Ectodermal cell (in vitro differentiated cells): Measurements from ENCODE around the gene SLCO3A1.

Experiments
- H3K27ac ChIP-seq: 2 replicates; pipeline ENCODE4 v1.7.0; 2013; ENCODE audit warnings: mild to moderate bottlenecking, low read depth, low read length; ENCODE audit not compliant: insufficient read depth, poor library complexity, severe bottlenecking
- H3K27me3 ChIP-seq: 2 replicates; pipeline ENCODE4 v1.7.0; 2013; ENCODE audit warnings: mild to moderate bottlenecking, low read length; ENCODE audit not compliant: insufficient read depth, control insufficient read depth, poor library complexity, severe bottlenecking
- H3K36me3 ChIP-seq: one replicate; pipeline ENCODE4 v1.7.0; 2013; ENCODE audit warnings: low read length; ENCODE audit not compliant: control insufficient read depth, insufficient read depth
- H3K4me1 ChIP-seq: one replicate; pipeline ENCODE4 v1.7.0; 2013; ENCODE audit warnings: low read length; ENCODE audit not compliant: control insufficient read depth, insufficient read depth
- H3K4me3 ChIP-seq: 2 replicates; pipeline ENCODE4 v1.7.0; 2013; ENCODE audit warnings: low read depth, low read length, control low read depth; ENCODE audit not compliant: insufficient read depth
- H3K9me3 ChIP-seq: 2 replicates; pipeline ENCODE4 v1.7.0; 2013; ENCODE audit warnings: mild to moderate bottlenecking, low read length, moderate library complexity; ENCODE audit not compliant: control insufficient read depth
- WGBS, 2 experiments: methylation state at CpG; one replicate each; pipeline ENCODE4 v1.1.7; 2013; ENCODE audit warnings: missing lambda C conversion rate in 2 of 2; 5-methylcytosine and 5-hydroxymethylcytosine counted together

The SLCO3A1 gene

GRCh38 chr15:92112711-92113110 lies 259.2 kb downstream of the SLCO3A1 start:
- no peaks in the 10 kb centered on the region for H3K27me3 ChIP-seq
- WGBS, 2 experiments = 94 to 99% methylated on average over 3 of the region's 3 CpGs

GRCh38 chr15:92113832-92114231 lies 260.3 kb downstream of the SLCO3A1 start:
- H3K27me3 ChIP-seq = no peaks in the 10 kb centered on the region
- no peak overlapping the region for H3K4me3 ChIP-seq
- H3K27ac ChIP-seq = no peak overlapping the region
- peaks cover 13% of the 10 kb centered on the region for H3K4me1 ChIP-seq
- no peaks in the 10 kb centered on the region for H3K9me3 ChIP-seq
- no peaks in the 10 kb centered on the region for H3K36me3 ChIP-seq
- 58 to 64% methylated on average over 3 of the region's 3 CpGs for WGBS, 2 experiments

More at GRCh38 chr15:92112711-92113110, 259.2 kb downstream of the SLCO3A1 start:
- Histone ChIP-seq H3K36me3 (no peaks in the 10 kb centered on the region), H3K9me3 (no peaks in the 10 kb centered on the region), H3K4me1 (peaks cover 7% of the 10 kb centered on the region), H3K4me3 (no peak overlapping the region), H3K27ac (no peak overlapping the region)

GRCh38 chr15:92115834-92116233 lies 262.3 kb downstream of the SLCO3A1 start:
- 92 to 93% methylated on average over 1 of the region's 1 CpG for WGBS, 2 experiments
- Histone ChIP-seq H3K27ac (no peak overlapping the region), H3K9me3 (no peaks in the 10 kb centered on the region), H3K36me3 (no peaks in the 10 kb centered on the region), H3K4me1 (peaks cover 13% of the 10 kb centered on the region), H3K4me3 (no peak overlapping the region), H3K27me3 (no peaks in the 10 kb centered on the region)

DNA sequence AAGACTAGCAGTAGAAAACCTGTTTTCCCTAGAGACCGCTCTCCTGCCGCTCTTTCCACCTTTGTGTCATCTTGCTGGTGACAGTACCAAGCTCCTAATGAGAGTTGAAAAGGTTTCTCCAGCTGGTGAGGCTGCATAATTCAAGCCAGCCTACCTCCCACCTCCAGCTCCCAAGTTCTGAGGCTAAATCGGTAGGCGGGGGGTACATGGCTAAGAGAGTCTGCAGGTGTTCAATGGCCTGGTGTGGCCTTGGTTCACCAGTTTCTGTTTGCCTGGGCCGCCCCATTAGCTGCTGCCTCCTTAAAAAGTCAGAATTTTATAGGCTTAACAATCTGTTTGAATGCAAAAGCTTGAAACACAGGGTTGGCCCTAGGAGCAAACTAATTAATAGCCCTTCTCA lies 262.8 kb downstream of the SLCO3A1 start:
- H3K4me1 ChIP-seq = peaks cover 13% of the 10 kb centered on the region
- H3K27me3 ChIP-seq = no peaks in the 10 kb centered on the region
- no peaks in the 10 kb centered on the region for H3K36me3 ChIP-seq
- no peak overlapping the region for H3K4me3 ChIP-seq
- H3K9me3 ChIP-seq = no peaks in the 10 kb centered on the region
- no peak overlapping the region for H3K27ac ChIP-seq
- WGBS, 2 experiments = 68 to 70% methylated on average over 5 of the region's 5 CpGs

DNA sequence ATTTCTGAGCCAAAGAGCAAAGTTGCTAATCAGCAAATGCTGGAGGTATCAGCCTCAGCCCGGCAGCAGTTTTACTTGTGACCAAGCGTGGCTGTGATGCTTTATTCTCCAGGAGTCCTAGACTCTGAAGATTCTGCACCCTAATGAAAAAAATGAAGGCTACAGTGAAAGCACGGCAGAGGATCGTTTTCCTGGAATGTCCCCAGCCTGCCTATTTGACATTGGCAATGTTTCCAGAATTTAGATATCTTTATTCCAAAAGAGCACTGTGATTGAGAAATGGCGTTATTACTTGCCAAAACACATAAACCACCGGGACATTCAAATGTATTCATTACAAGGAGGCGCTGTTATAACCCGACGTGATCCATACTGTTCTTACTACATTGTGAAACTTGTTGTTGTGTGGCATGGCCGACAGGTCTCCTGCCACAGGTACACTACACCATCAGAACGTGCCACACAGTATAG lies 263.8 kb downstream of the SLCO3A1 start:
- peaks cover 13% of the 10 kb centered on the region for H3K4me1 ChIP-seq
- H3K9me3 ChIP-seq = no peaks in the 10 kb centered on the region
- no peaks in the 10 kb centered on the region for H3K36me3 ChIP-seq
- WGBS, 2 experiments = 80 to 86% methylated on average over 11 of the region's 11 CpGs
- H3K27ac ChIP-seq = no peak overlapping the region
- no peaks in the 10 kb centered on the region for H3K27me3 ChIP-seq
- no peak overlapping the region for H3K4me3 ChIP-seq

- Histone ChIP-seq H3K36me3 (no peaks in the 10 kb centered on the region), H3K27me3 (no peaks in the 10 kb centered on the region), H3K4me3 (no peak overlapping the region), H3K27ac (no peak overlapping the region), H3K9me3 (no peaks in the 10 kb centered on the region), H3K4me1 (peaks cover 13% of the 10 kb centered on the region)
- WGBS, 2 experiments = 26 to 28% methylated on average over 6 of the region's 6 CpGs
Observed at GRCh38 chr15:92118162-92118935, 264.8 kb downstream of the SLCO3A1 start.

GRCh38 chr15:92118936-92119325 lies 265.4 kb downstream of the SLCO3A1 start:
- Histone ChIP-seq H3K27ac (no peak overlapping the region), H3K4me3 (no peak overlapping the region), H3K36me3 (no peaks in the 10 kb centered on the region), H3K4me1 (peaks cover 13% of the 10 kb centered on the region), H3K27me3 (no peaks in the 10 kb centered on the region), H3K9me3 (no peaks in the 10 kb centered on the region)
- WGBS, 2 experiments = 91 to 95% methylated on average over 3 of the region's 3 CpGs

DNA sequence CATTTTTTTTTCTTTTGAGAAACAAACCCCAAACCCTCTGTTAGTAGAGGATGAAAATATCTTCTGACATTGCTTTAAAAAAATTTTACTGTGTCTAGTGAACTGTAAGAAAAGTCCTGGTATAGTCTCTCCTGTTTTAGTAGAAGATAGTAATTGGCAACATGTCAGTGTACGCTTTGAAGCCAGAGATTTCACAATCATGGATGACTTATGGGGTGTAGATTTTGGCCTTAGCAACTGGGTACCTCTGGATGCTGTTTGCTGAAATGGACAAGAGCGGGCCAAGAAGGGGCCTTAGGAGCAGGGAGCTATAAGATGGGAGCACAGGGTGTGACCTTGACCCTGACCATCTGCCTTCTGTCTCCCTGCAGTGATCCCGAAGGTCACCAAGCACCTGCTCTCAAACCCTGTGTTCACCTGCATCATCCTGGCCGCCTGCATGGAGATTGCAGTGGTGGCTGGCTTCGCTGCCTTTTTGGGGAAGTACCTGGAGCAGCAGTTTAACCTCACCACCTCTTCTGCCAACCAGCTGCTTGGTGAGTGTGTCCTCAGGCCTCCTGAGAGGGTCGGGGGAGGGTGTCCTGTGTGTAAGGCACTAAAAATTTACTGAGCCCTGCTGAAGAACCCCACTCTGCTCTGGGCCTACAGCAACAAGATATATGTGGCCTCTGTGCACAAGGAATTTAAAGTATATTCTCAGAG lies 266.7 kb downstream of the SLCO3A1 start:
- no peaks in the 10 kb centered on the region for H3K36me3 ChIP-seq
- peaks cover 13% of the 10 kb centered on the region for H3K4me1 ChIP-seq
- WGBS, 2 experiments = 78 to 80% methylated on average over 6 of the region's 6 CpGs
- H3K9me3 ChIP-seq = no peaks in the 10 kb centered on the region
- no peaks in the 10 kb centered on the region for H3K27me3 ChIP-seq
- H3K27ac ChIP-seq = no peak overlapping the region
- no peak overlapping the region for H3K4me3 ChIP-seq

DNA sequence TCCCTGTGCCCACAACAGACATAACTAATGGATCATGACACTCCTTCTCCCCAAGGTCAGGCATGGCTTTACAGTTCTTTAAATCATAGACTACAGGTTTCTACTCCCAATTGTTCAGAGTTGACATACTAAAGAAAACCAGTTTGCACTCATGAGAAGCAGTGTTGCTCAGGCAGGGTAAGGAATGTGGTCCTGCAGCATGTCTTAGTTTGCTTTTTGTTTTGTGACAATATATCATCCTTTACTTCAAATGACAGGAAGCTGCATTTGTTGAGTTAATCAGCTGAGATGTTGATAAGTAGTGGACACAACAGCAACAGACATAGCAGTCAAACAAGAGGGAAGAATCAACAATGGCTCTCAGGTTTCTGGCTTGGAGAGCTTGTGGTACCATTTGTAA lies 267.5 kb downstream of the SLCO3A1 start:
- H3K27ac ChIP-seq = no peak overlapping the region
- peaks cover 13% of the 10 kb centered on the region for H3K4me1 ChIP-seq
- H3K9me3 ChIP-seq = no peaks in the 10 kb centered on the region

DNA sequence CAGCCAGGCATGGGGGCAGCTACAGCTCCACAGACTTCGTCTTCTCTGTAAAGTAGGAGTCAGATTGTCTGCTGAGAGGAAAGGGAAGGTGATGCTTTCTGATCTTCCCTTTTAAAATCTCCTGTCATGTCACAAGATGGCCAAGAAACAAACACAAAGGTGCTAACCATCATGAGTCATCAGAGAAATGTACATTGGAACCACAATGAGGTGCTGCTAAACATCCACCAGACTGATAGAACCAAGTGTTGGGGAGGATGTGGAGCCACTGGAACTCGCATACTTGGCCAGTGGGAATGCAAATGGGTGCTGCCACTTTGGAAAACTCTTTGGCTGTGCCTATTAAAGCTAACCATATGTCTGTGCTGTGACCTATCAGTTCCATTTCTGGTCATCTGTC lies 268.8 kb downstream of the SLCO3A1 start:
- Histone ChIP-seq H3K4me1 (peaks cover 7% of the 10 kb centered on the region), H3K27me3 (no peaks in the 10 kb centered on the region), H3K27ac (no peak overlapping the region), H3K36me3 (no peaks in the 10 kb centered on the region), H3K4me3 (no peak overlapping the region), H3K9me3 (no peaks in the 10 kb centered on the region)
- 67 to 69% methylated on average over 2 of the region's 2 CpGs for WGBS, 2 experiments

More for the DNA sequence above, 267.5 kb downstream of the SLCO3A1 start:
- no peaks in the 10 kb centered on the region for H3K27me3 ChIP-seq
- no peak overlapping the region for H3K4me3 ChIP-seq
- H3K36me3 ChIP-seq = no peaks in the 10 kb centered on the region
